BJ (cell line): ENCODE data around the gene S100A1. TPM values are rescaled to one million over a fixed set of nuclear protein-coding genes. Genes with fewer than 3 reads are reported as not detected.
A peak's percentile ranks its signal among the peaks of the same experiment; 100 is the strongest.

Experiments used
- CTCF ChIA-PET: fragments of 350-600 bp; formaldehyde crosslinking; extraction: SDS; loops from one replicate; lab custom pipeline; 2021; ENCODE audit warnings: antibody characterized with exemption, inconsistent platforms; lab: Yijun Ruan, JAX
- POLR2A ChIA-PET: fragments of 300-600 bp; sonication (Branson Sonifier 250); formaldehyde crosslinking; extraction: SDS; loops from one replicate; lab custom pipeline; 2021; ENCODE audit warnings: antibody characterized with exemption; lab: Charles Lee
- DNase-seq: peaks from one replicate; pipeline ENCODE4 v3.0.0-alpha.2; 2011; ENCODE audit warnings: low read depth
- H3K27me3 ChIP-seq: 2 replicates; pipeline ENCODE4 v1.6.0; 2011; ENCODE audit warnings: low read length; ENCODE audit not compliant: control insufficient read depth, insufficient read depth
- H3K36me3 ChIP-seq: 2 replicates; pipeline ENCODE4 v1.5.1; 2011; ENCODE audit warnings: low read length; ENCODE audit not compliant: control insufficient read depth, insufficient read depth
- H3K4me3 ChIP-seq: 2 replicates; pipeline ENCODE4 v1.5.1; 2011; ENCODE audit warnings: low read depth, mild to moderate bottlenecking, control low read depth, low read length
- CTCF ChIP-seq: IDR thresholded peaks from 2 replicates; pipeline ENCODE4 v1.5.1; 2011; ENCODE audit warnings: low read depth, mild to moderate bottlenecking, control low read depth, inconsistent platforms, low read length, moderate library complexity; ENCODE audit not compliant: insufficient read depth
- polyA plus RNA-seq: library from polyadenylated mRNA; depleted of rRNA; stranded (reverse); fragments of >200 nt; gene quantifications from 2 replicates; pipeline ENCODE4 v1.2.3, GENCODE V29; 2011

Gene S100A1
- polyA plus RNA-seq, 1 experiment: 0.71 TPM

- POLR2A ChIA-PET: interaction anchor here (0.5 to 3.5 kb wide), 4 partner anchors 9 to 61 kb away, joined by 3 to 20 read pairs (median 8); partner anchors contain the start of genes CHTOP and S100A13
- Histone ChIP-seq H3K36me3 (peaks cover 3% of the 10 kb centered on the region), H3K4me3 (peak within 1 kb of the TSS; percentile 72), H3K27me3 (no peaks in the 10 kb centered on the region)
- CTCF ChIA-PET: interaction anchor here (0.9 to 11.6 kb wide), 7 partner anchors 9 to 147 kb away, joined by 3 to 194 read pairs (median 6); partner anchors contain the start of genes S100A1 and S100A13
- TF ChIP-seq CTCF: no peak
- no peak for DNase-seq
Measured at GRCh38 chr1:153612755-153613331, 15.4 kb upstream of the S100A1 start, which contains the start of gene S100A16. S100A16 (minus strand) TSS chr1:153613137; CDS start chr1:153608151, 4,986 bp downstream.

GRCh38 chr1:153613406-153613805 lies 14.8 kb upstream of the S100A1 start:
- POLR2A ChIA-PET: interaction anchor here (3.5 kb wide), 1 partner anchor 14 kb away, joined by 20 read pairs; the partner anchor contains the start of gene S100A13

GRCh38 chr1:153614189-153614900 lies 13.9 kb upstream of the S100A1 start:
- ChIA-PET CTCF (interaction anchor here (0.7 to 11.6 kb wide), 10 partner anchors 13 to 1580 kb away, joined by 3 to 194 read pairs (median 4); partner anchors contain the start of genes S100A1 and S100A13), POLR2A (interaction anchor here (1.0 to 3.5 kb wide), 2 partner anchors 13 to 19 kb away, joined by 3 to 20 read pairs; partner anchors contain the start of genes CHTOP and S100A13)
- no peak for DNase-seq
- Histone ChIP-seq H3K27me3 (no peaks in the 10 kb centered on the region), H3K36me3 (0 out of 2 replicates have a peak, but pooled peaks cover 1% of the 10 kb centered on the region), H3K4me3 (no peak overlapping the region)
- TF ChIP-seq CTCF: peak; percentile 32

More at GRCh38 chr1:153613406-153613805, 14.8 kb upstream of the S100A1 start:
- Histone ChIP-seq H3K4me3 (peak overlapping the region; percentile 72), H3K36me3 (no peaks in the 10 kb centered on the region), H3K27me3 (no peaks in the 10 kb centered on the region)
- CTCF ChIA-PET: interaction anchor here (0.7 to 11.6 kb wide), 8 partner anchors 10 to 1581 kb away, joined by 3 to 194 read pairs (median 6); partner anchors contain the start of genes S100A1 and S100A13
- no peak for DNase-seq
- TF ChIP-seq CTCF: no peak

- ChIA-PET POLR2A (interaction anchor here (1.0 kb wide), 1 partner anchor 19 kb away, joined by 3 read pairs; the partner anchor contains the start of gene CHTOP), CTCF (interaction anchor here (0.9 to 11.6 kb wide), 9 partner anchors 11 to 133 kb away, joined by 3 to 194 read pairs (median 5); partner anchors contain the start of genes S100A1 and S100A13)
- H3K36me3 ChIP-seq: 0 out of 2 replicates have a peak, but pooled peaks cover 1% of the 10 kb centered on the region
- no peaks in the 10 kb centered on the region for H3K27me3 ChIP-seq
- no peak for TF ChIP-seq CTCF
- H3K4me3 ChIP-seq: no peak overlapping the region
- no peak for DNase-seq
Measured at GRCh38 chr1:153614906-153615305, 13.3 kb upstream of the S100A1 start.
